Measurements from ENCODE around the gene LPCAT4.
A peak's percentile ranks its signal among the peaks of the same experiment; 100 is the strongest.
"Not testable (repeated sequence)": the region's sequence is repeated elsewhere in the genome, so short reads cannot be mapped to it uniquely, and the experiment has no call there.

Gene LPCAT4

DNA sequence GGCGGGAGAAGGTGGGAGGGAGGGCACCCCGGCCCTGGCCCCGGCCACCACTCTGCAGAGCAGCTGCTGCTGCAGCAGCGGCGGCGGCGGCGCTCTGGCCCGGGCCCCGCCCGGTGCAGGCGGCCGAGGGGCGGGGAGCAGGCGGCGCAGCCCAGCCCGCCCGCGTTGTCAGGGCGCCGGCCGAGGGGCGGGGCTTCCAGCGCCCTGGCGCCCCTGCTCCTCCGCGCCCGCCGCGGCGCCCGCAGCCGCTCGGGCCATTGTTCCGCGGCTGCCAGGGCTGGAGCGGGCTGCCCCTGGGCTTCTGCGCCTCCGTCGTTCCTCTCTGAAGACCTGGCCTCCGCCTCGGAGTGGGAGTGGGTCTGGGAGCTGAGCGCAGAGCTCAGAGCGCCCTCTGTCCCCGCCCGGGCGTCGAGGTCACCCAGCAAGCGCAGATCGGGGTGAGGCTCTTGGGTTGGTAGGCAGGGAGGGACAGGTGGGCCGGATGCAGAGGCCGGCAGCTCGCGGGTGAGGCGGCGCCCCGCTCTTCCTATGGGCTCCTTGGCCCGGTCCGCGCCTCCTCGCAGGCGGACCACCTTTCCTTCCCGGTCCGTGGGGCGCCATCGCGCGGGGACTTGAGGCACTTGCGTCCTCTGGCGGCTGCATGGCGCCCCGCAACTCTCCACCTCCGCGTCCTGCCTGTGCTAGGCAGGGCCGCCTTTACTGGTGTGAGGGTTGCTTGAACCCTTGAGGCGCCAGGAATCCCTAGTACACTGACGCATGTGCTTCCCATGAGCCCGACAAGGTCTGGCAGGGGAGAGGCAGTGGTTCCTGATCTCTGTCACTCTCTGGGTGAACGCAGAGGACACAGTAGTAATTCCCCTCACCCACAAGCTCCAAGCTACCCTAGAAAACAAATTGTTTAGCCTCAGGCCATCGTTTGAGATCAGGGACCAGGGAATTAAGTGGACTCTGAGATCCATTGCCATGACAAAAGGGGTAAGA, at the start of gene LPCAT4:
Gene LPCAT4, minus strand, starts transcription at position 96 of the 981 bp plus-strand sequence. CDS start 96 bp downstream, outside the sequence.
- H3K4me3 ChIP-seq (ENCODE audit: low read length) = peak within 1 kb of the TSS; percentile 94
- TF ChIP-seq ZNF274 (IDR thresholded peaks at IDR 0.05; ENCODE audit: low read depth, low read length) = no peak

- H3K4me3 ChIP-seq (ENCODE audit: low read length) = not testable (repeated sequence)
Observed at GRCh38 chr15:34409511-34409910, 42.5 kb upstream of the LPCAT4 start.

- H3K4me3 ChIP-seq (ENCODE audit: low read length) = not testable (repeated sequence)
Observed at GRCh38 chr15:34408973-34409372, 42.0 kb upstream of the LPCAT4 start.

- H3K4me3 ChIP-seq (ENCODE audit: low read length) = not testable (repeated sequence)
Observed at GRCh38 chr15:34403899-34404298, 36.9 kb upstream of the LPCAT4 start.

GRCh38 chr15:34403160-34403598, 36.2 kb upstream of the LPCAT4 start:
- H3K4me3 ChIP-seq (ENCODE audit: low read length) = not testable (repeated sequence)

DNA sequence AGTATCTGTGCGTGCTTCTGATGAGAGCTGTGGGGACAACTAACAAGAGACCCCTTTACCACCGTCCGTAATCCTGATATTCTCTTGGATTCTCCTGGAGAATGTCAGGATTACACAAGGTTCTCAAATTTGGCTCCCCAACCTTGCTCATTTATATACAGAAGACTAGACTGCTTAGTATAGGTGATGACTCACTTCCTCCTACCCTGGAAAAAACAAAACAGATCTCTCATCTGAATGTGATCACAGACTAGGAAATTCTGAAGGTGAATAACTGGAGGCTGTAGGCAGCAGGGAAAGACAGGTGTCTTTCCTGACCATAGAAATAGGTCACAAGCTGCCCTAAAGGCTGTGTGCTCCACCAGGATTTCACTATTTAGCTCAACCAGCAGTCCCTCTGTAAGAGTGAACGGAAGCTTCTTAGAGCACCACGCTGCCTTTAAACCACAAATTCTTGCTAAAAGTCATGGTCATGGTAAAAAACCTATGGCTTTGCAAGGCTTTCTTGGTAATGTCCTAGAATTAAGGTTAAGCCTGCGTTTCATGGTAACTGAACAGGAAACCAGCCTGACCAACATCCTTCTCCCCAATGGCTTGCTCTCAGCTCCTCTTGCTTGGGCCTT, 30.8 kb upstream of the LPCAT4 start:
- not testable (repeated sequence) for H3K4me3 ChIP-seq (ENCODE audit: low read length)

- H3K4me3 ChIP-seq (ENCODE audit: low read length) = not testable (repeated sequence)
Observed at GRCh38 chr15:34392981-34393380, 26.0 kb upstream of the LPCAT4 start.

GRCh38 chr15:34389594-34390086, 22.6 kb upstream of the LPCAT4 start:
- not testable (repeated sequence) for H3K4me3 ChIP-seq (ENCODE audit: low read length)

DNA sequence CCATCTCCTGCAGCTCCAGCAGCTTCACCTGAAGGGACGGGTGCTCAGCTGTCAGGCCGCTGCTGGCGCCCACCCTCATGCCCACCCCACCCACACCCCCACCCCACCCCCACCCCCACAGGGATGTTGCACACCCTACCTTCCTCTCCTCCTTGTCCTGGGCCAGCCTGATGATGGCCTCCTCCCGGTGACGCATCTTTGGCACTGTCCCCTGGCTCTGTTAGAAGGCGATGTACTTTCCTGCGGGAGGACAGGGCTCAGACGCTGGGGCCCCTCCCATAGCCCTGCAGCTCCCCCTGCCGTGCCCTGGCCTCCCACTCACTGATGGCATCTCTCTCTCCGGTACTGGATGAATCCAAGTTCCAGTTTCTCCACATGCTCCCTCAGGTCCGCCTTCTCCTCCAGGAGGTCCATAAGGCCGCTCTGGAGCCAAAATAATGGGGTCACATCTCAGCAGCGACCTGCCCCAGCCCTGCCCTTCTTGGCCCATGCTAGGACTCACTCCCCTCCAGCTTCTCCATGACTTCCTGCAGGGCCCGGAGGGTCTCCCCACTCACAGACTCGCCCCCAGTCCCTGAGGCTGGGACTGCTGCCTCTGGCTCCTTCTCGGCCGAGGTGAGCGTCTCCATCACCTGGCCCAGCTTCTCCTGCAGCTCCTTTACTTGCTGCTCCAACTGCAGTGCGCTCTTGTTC, 15.0 kb upstream of the LPCAT4 start:
- H3K4me3 ChIP-seq (ENCODE audit: low read length) = not testable (repeated sequence)

DNA sequence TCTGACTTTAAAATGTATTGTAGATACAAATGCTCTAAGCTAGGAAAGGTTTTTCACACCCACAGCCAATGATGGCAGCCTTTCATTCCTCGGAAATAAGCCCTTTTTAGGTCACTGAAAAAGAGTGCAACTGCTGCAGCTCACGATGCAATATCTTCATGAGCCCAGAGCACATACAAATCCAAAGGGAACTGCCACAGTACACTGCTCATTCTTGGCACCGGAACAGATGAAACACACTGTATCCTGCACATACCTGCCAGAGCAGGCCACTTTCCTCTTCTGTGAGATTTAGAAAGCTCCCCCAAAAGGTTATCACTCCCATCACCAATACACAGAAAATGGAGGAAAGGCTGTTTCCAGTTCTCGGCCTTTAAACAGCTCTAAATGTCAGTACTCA, 13.5 kb upstream of the LPCAT4 start:
- H3K4me3 ChIP-seq (ENCODE audit: low read length) = not testable (repeated sequence)

GRCh38 chr15:34376856-34377255, 9.9 kb upstream of the LPCAT4 start:
- TF ChIP-seq ZNF274 (IDR thresholded peaks at IDR 0.05; ENCODE audit: low read depth, low read length) = no peak
- H3K4me3 ChIP-seq (ENCODE audit: low read length) = no peak overlapping the region

DNA sequence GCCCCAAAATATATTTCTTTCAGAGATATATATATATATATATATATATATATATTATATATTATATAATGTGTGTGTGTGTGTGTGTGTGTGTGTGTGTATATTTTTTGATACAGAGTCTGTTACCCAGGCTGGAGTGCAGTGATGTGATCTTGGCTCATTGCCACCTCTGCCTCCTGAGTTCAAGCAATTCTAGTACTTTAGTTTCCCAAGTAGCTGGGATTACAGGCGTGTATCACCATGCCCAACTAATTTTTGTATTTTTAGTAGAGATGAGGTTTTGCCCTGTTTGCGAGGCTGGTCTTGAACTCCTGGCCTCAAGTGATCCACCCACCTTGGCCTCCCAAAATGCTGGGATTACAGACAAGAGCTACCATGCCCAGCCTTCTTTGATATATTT, 8.5 kb upstream of the LPCAT4 start:
- H3K4me3 ChIP-seq (ENCODE audit: low read length) = not testable (repeated sequence)

GRCh38 chr15:34374816-34375215, 7.8 kb upstream of the LPCAT4 start:
- no peak for TF ChIP-seq ZNF274 (IDR thresholded peaks at IDR 0.05; ENCODE audit: low read depth, low read length)

DNA sequence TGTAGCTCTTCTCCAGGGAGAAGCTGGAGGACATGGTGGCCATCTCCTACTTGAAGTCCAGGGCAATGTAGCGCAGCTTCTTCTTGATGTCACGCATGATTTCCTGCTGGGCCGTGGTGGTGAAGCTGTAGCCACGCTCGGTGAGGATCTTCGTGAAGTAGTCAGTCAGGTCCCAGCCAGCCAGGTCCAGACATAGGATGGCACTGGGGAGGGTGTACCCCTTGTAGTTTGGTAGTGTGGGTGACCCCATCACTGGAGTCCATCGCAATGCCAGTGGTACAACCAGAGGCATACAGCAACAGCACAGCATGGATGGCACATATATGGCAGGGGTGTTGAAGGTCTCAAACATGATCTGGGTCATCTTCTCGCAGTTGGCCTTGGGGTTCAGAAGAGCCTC, 7.0 kb upstream of the LPCAT4 start:
- no peak for TF ChIP-seq ZNF274 (IDR thresholded peaks at IDR 0.05; ENCODE audit: low read depth, low read length)

More at GRCh38 chr15:34374816-34375215, 7.8 kb upstream of the LPCAT4 start:
- H3K4me3 ChIP-seq (ENCODE audit: low read length) = no peak overlapping the region

DNA sequence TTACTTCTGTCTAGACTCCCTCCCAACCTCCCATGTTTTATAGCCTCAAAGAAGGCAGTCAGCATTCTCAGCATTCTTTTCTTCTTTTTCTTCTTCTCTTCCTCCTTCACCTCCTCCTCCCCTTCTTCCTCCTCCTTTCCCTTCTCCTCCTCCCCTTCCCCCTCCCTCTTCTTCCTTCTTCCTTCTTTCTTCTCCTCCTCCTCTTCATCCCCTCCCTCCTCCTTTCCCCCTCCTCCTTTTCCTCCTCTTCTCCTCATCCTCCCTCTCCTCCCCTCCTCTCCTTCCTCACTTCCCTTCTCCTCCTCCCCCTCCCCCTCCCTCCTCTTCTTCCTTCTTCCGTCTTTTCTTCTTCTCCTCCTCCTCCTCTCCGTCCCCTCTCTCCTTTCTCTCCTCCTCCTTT, 3.6 kb upstream of the LPCAT4 start:
- no peak overlapping the region for H3K4me3 ChIP-seq (ENCODE audit: low read length)
- no peak for TF ChIP-seq ZNF274 (IDR thresholded peaks at IDR 0.05; ENCODE audit: low read depth, low read length)

More for the DNA sequence above, 7.0 kb upstream of the LPCAT4 start:
- H3K4me3 ChIP-seq (ENCODE audit: low read length) = no peak overlapping the region

All from GM08714 (cell line).